Mesangial cell (primary cell): Measurements from ENCODE around the gene MBL2. TPM values are rescaled to one million over a fixed set of nuclear protein-coding genes. Genes with fewer than 3 reads are reported as not detected.

Experiments
- total RNA-seq: library from RNA; depleted of rRNA; stranded (reverse); fragments of >200 nt; gene quantifications from 2 replicates; pipeline ENCODE4 v1.2.3, GENCODE V29; 2015

MBL2 gene
- total RNA-seq, result not detected in 2 replicates

GRCh38 chr10:52772623-52773022, at the start of gene MBL2:
MBL2 (minus strand) TSS chr10:52772784; CDS start chr10:52771635, 1,149 bp downstream.

